ENCODE results near the gene MYO9B.

The MYO9B gene

GRCh38 chr19:17095141-17095919, 19.8 kb downstream of the MYO9B start:
- peak; percentile 84 for DNase-seq (ENCODE audit: low read depth)
- H3K4me3 ChIP-seq (ENCODE audit: control insufficient read depth, low read depth, low read length), result no peak overlapping the region
- TF ChIP-seq CTCF (conservative IDR thresholded peaks at IDR 0.05; ENCODE audit: control insufficient read depth, insufficient read depth, low read depth, low read length), result no peak

- no peak for TF ChIP-seq CTCF (conservative IDR thresholded peaks at IDR 0.05; ENCODE audit: control insufficient read depth, insufficient read depth, low read depth, low read length)
- no peak overlapping the region for H3K4me3 ChIP-seq (ENCODE audit: control insufficient read depth, low read depth, low read length)
- DNase-seq (ENCODE audit: low read depth), result peak; percentile 71
These were observed 22.1 kb downstream of the MYO9B start for GRCh38 chr19:17097593-17098126.

- no peak overlapping the region for H3K4me3 ChIP-seq (ENCODE audit: control insufficient read depth, low read depth, low read length)
- no peak for TF ChIP-seq CTCF (conservative IDR thresholded peaks at IDR 0.05; ENCODE audit: control insufficient read depth, insufficient read depth, low read depth, low read length)
- DNase-seq (ENCODE audit: low read depth), result no peak
These were observed 22.7 kb downstream of the MYO9B start for GRCh38 chr19:17098326-17098725.

GRCh38 chr19:17101686-17102628, 26.4 kb downstream of the MYO9B start:
- no peak overlapping the region for H3K4me3 ChIP-seq (ENCODE audit: control insufficient read depth, low read depth, low read length)
- DNase-seq (ENCODE audit: low read depth), result no peak
- TF ChIP-seq CTCF (conservative IDR thresholded peaks at IDR 0.05; ENCODE audit: control insufficient read depth, insufficient read depth, low read depth, low read length), result no peak

- TF ChIP-seq CTCF (conservative IDR thresholded peaks at IDR 0.05; ENCODE audit: control insufficient read depth, insufficient read depth, low read depth, low read length), result peak; percentile 75
- H3K4me3 ChIP-seq (ENCODE audit: control insufficient read depth, low read depth, low read length), result no peak overlapping the region
- DNase-seq (ENCODE audit: low read depth), result peak; percentile 63
These were observed 27.6 kb downstream of the MYO9B start for GRCh38 chr19:17103177-17103576.

- TF ChIP-seq CTCF (conservative IDR thresholded peaks at IDR 0.05; ENCODE audit: control insufficient read depth, insufficient read depth, low read depth, low read length), result no peak
- no peak overlapping the region for H3K4me3 ChIP-seq (ENCODE audit: control insufficient read depth, low read depth, low read length)
- no peak for DNase-seq (ENCODE audit: low read depth)
These were observed 29.1 kb downstream of the MYO9B start for GRCh38 chr19:17104679-17105078.
